HG02623 (cell line): ENCODE results near the gene ATAD2B.
"Not testable (repeated sequence)": the region's sequence is repeated elsewhere in the genome, so short reads cannot be mapped to it uniquely, and the experiment has no call there.

ENCODE experiments used
- ATAC-seq: cut with Tn5 transposase; IDR thresholded peaks from one replicate; pipeline ENCODE4 v1.9.1; 2021; ENCODE audit warnings: moderate library complexity; ENCODE audit not compliant: unreplicated experiment

ATAD2B gene

GRCh38 chr2:23926750-23927571 is at the start of gene ATAD2B:
Gene ATAD2B (minus strand): TSS chr2:23927123. CDS start chr2:23926770, 353 bp downstream.
- peak; percentile 70 for ATAC-seq

GRCh38 chr2:23967846-23968245 is 40.9 kb upstream of the ATAD2B start:
- no peak for ATAC-seq

GRCh38 chr2:23954325-23955014 is 27.5 kb upstream of the ATAD2B start:
- ATAC-seq: no peak

GRCh38 chr2:23953625-23954024 is 26.7 kb upstream of the ATAD2B start:
- no peak for ATAC-seq

- not testable (repeated sequence) for ATAC-seq
Measured at GRCh38 chr2:23952558-23952957, 25.6 kb upstream of the ATAD2B start.

GRCh38 chr2:23947350-23947749 is 20.4 kb upstream of the ATAD2B start:
- ATAC-seq: no peak

- ATAC-seq: no peak
Measured at GRCh38 chr2:23944976-23945375, 18.1 kb upstream of the ATAD2B start.

- ATAC-seq: no peak
Measured at GRCh38 chr2:23944527-23944926, 17.6 kb upstream of the ATAD2B start.

- no peak for ATAC-seq
Measured at GRCh38 chr2:23943666-23944065, 16.7 kb upstream of the ATAD2B start.

- ATAC-seq: no peak
Measured at GRCh38 chr2:23941644-23942043, 14.7 kb upstream of the ATAD2B start.

- peak; percentile 50 for ATAC-seq
Measured at GRCh38 chr2:23940718-23941620, 14.0 kb upstream of the ATAD2B start.

- ATAC-seq: peak; percentile 68
Measured at GRCh38 chr2:23939987-23940717, 13.2 kb upstream of the ATAD2B start, which contains the start of gene UBXN2A. Gene UBXN2A (plus strand): TSS chr2:23940463. CDS start chr2:23958315, 17,852 bp downstream.

GRCh38 chr2:23934259-23934658 is 7.3 kb upstream of the ATAD2B start:
- no peak for ATAC-seq

- peak; percentile 21 for ATAC-seq
Measured at GRCh38 chr2:23926290-23926749, 603 bp downstream of the ATAD2B start.

- peak; percentile 44 for ATAC-seq
Measured at GRCh38 chr2:23925702-23926289, 1.1 kb downstream of the ATAD2B start.

GRCh38 chr2:23924589-23925359 is 2.1 kb downstream of the ATAD2B start:
- no peak for ATAC-seq

GRCh38 chr2:23918837-23919489 is 8.0 kb downstream of the ATAD2B start:
- ATAC-seq: no peak

- no peak for ATAC-seq
Measured at GRCh38 chr2:23916727-23917405, 10.1 kb downstream of the ATAD2B start.
